ENCODE results near the gene EDRF1.

DNA sequence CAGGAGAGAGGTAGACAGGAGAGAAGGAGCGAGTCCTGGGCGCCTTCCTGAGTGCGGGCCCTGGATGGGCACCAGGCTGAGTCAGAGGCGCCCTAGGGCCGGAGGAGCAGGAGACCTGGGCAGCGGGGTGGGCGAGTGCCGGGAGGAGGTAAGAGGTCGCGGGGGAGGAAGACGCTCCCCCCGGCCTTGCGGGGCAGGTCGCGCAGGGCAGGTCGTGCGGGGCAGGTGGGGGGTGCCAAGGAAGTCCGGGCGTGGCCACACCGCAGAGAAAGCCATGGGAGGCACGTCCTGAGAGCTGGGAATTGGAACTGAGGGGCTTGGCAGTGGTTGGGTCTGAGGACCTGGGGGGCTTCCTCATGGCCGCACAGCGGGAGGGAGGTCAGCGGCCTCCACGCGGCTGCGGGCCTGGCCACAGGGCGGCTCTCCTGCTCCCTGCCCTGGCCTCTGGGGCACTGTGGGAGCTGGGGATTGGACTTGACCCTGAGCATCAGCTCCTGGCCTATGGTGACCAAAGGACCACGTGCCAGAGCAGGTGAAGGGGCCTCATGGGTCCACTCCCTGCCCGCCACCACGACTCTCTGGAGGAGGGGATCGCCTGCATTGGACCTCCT is 55.2 kb downstream of the EDRF1 start:
- no peak for TF ChIP-seq POLR2A (IDR thresholded peaks at IDR 0.05; ENCODE audit: insufficient read depth in 1 of 2, low read depth in 2 of 2, low read length in 2 of 2)
- no peak for TF ChIP-seq FOXM1 (CRISPR knock-in tag; IDR thresholded peaks at IDR 0.05)
- TF ChIP-seq RBM22 (optimal IDR thresholded peaks at IDR 0.05; ENCODE audit: low read length): no peak

All from HepG2 (cell line).